ENCODE data around the gene SLC16A1. TPM values are rescaled to one million over a fixed set of nuclear protein-coding genes. Genes with fewer than 3 reads are reported as not detected.
"Not testable (repeated sequence)": the region's sequence is repeated elsewhere in the genome, so short reads cannot be mapped to it uniquely, and the experiment has no call there.

SLC16A1 gene
- total RNA-seq, 1 donor from 2014 or later, result 144 TPM

DNA sequence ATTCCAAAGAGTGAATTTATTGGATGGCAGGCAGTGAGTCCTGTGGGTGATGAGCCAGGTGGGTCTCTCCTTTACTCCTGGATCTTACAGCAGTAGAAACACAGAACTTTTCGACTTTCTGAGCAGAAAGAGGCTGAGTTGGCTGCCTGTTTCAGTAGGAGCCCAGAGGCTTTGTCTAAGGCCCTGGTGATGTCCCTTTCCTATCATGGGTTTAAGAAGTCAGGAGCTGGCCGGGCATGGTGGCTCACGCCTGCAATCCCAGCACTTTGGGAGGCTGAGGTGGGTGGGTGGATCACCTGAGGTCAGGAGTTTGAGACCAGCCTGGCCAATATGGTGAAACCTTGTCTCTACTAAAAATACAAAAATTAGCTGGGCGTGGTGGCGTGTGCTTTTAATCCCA is 71.0 kb downstream of the SLC16A1 start:
- DNase-seq (ENCODE audit: low read depth, low spot score), result not testable (repeated sequence)

DNA sequence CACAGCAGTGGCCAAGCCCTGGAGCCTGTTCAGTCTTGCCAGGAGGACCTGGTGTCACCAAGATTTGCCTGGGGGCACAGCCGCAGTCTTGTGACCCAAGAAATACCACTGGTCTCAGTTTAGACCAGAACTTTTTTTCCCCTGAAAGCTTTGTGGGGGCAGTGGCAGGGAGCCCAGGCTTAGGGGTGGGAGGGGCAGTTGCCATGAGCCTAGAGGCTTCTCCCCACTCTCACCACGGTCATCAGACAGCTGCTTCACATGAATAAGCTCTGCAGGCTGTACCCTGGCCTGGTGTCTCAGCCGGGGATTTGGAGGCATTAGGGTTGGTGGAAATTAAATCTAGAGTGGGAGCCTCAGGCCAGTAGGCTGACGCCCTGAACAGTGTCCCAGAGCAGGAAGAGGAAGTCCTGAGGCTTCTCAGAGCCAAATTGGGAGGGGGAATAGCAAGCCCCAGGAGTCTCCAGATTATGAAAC is 73.7 kb downstream of the SLC16A1 start:
- no peak for DNase-seq (ENCODE audit: low read depth, low spot score)

- DNase-seq (ENCODE audit: low read depth, low spot score), result no peak
These were observed 74.3 kb downstream of the SLC16A1 start for GRCh38 chr1:112881742-112882127.

GRCh38 chr1:112879834-112880233 is 76.2 kb downstream of the SLC16A1 start:
- DNase-seq (ENCODE audit: low read depth, low spot score), result no peak

DNA sequence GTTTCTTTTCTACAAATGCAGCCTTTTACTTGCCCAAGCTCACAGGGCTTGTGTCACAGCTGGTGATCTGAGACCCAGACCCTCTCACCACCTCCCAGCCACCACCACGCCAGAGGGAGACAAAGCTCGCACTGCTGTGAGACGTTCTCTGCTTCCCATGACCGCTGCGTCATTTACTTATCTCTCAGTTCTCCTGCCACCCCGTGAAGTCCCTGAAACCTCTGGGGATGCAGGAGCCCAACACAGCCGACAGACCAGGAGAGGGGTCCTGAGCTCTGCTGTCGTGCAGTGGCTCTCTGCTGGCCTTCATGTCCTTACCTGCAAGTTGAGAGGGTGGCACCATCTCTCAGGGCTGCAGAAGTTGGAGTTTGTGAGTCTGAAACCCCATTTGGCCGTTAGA is 77.7 kb downstream of the SLC16A1 start:
- DNase-seq (ENCODE audit: low read depth, low spot score), result no peak

- DNase-seq (ENCODE audit: low read depth, low spot score), result no peak
These were observed 78.2 kb downstream of the SLC16A1 start for GRCh38 chr1:112877750-112878149.

- no peak for DNase-seq (ENCODE audit: low read depth, low spot score)
These were observed 79.7 kb downstream of the SLC16A1 start for GRCh38 chr1:112876315-112876714.

DNA sequence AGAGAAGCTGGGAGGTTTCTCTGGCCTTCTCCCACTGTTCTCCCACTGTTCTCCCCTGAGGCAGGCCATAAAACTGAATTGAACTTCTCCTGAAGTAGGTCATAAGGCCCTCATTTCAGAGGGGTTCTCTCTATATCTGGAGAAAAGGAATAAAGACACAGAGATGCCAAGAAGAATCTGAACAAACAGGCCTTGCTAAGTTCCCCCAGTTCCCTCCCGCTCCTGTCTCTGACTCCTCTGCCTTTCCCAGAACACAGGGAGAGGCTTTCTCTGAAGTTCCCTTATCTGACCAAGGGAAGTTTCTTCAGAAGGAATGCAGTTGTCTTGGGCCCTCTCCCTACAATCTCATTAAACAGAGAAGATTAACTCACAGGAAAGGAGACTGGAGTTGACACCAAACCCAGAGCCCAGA is 83.4 kb downstream of the SLC16A1 start:
- no peak for DNase-seq (ENCODE audit: low read depth, low spot score)

DNA sequence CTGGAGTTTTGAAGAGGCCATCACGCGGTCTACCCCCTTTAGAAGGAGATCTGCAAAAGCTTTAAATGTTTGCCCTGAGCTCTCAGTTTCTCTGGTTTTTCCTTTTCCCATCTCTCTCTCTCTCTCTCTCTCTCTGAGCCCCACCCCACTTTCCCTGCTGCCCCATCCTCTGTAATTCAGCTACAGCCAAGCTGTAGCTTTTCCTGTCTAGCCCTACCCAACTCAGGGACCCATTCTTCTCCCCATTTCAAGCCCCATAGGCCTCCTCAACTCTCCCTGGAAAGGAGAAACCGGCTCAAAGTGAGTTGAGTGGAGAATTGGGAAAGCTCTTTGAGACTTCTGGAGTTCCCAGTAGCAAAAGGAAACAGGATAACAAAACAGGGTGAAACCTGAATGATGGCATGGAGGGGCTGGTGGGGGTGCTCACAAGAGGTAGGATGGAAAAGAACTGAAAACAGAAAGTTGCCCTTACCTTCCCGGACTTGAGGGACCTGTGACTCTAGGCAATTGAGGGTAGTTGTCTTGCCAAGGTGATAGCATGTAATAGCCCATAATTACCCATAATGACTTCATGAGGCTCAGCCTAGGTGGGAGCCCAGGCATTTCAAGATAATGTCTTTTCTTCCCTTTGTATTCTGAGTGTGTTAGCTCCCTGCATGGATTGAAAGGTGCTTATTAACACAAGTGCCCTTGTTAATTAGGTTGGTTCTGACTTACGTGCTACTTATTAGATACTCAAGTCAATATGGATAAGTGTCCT is 84.9 kb downstream of the SLC16A1 start:
- no peak for DNase-seq (ENCODE audit: low read depth, low spot score)

DNA sequence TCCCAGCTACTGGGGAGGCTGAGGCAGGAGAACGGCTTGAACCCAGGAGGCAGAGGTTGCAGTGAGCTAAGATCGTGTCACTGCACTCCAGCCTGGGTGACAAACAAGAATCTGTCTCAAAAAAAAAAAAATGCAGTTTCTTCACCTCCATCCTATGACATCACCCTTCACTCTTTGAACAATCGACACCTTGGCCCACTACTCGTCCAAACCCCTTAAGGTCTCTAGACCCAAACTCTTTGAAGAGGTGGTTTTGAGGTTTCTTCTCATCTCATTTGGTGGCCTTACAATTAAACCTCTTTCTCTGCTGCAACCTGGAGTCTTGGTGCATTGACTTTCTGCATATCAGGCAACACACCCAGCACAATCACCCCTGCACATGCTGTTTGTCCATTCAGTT is 86.1 kb downstream of the SLC16A1 start:
- no peak for DNase-seq (ENCODE audit: low read depth, low spot score)

DNA sequence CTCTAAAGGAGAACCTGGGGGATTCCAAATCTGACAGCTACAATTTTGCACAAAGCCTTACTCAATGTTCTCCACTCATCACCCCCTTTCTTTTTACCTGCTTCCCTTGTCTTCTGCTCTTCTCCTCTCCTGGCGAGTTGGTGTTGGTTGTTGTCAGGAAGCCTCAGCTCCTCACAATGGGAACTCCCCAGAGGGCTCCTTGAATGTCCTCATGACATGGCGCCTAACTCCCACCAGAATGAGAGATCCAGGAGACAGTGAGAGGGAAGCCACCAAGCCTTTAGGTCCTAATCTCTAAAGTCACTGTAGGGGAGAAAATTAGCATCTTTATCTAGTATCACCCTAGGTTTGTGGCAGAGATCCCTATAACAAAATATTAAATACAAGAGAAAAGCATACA is 87.8 kb downstream of the SLC16A1 start:
- no peak for DNase-seq (ENCODE audit: low read depth, low spot score)

- DNase-seq (ENCODE audit: low read depth, low spot score), result no peak
These were observed 89.0 kb downstream of the SLC16A1 start for GRCh38 chr1:112866981-112867380.

GRCh38 chr1:112866151-112866550 is 89.8 kb downstream of the SLC16A1 start:
- DNase-seq (ENCODE audit: low read depth, low spot score), result peak; percentile 94

DNA sequence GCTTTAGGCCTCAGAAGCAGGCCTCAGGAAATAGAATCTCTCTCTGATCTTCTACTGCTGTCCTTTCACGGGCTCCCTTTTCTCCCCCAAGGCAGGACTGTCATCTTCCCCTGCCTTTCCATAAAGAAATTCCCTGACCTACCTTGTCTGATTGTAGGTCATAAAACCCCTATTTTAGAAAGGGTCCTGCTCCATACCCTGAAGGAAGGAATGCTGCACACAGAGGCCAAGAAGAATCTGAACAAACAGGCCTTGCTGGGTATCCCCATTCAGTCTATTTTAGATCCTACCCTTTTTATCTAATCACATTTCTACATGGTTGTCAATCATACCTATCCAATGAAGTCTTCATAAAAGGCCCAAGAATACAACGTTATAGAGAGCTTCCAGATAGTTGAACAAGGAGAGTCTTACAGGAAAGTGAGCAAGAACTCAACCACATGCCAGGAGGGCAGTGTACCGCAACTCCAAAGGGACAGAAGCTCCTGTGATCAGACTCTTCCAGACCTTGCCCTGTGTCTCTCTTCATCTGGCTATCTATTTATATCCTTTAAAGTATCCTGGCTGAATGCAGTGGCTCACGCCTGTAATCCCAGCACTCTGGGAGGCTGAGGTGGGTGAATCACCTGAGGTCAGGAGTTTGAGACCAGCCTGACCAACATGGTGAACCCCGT is 93.1 kb downstream of the SLC16A1 start:
- DNase-seq (ENCODE audit: low read depth, low spot score), result no peak

Other genes with a start within 250 kb of the SLC16A1 start
- gene RHOC, start 249.1 kb downstream of the SLC16A1 start, total RNA-seq, result 919 and 1,091 TPM in 2 replicates
- 0.81 and 1.8 TPM in 2 replicates for gene PPM1J, start 240.9 kb downstream of the SLC16A1 start, total RNA-seq
- 9.5 and 12.4 TPM in 2 replicates for gene LRIG2, start 117.0 kb upstream of the SLC16A1 start, total RNA-seq

Measured in pulmonary artery endothelial cell (primary cell).